IPS-18c (cell line): ENCODE measurements around the gene PTPRH.
A peak's percentile ranks its signal among the peaks of the same experiment; 100 is the strongest.
"Not testable (repeated sequence)": the region's sequence is repeated elsewhere in the genome, so short reads cannot be mapped to it uniquely, and the experiment has no call there.

Experiments
- H3K4me3 ChIP-seq: 2 replicates; pipeline ENCODE4 v1.7.0; 2013; ENCODE audit warnings: low read depth, mild to moderate bottlenecking, low read length, moderate library complexity; ENCODE audit not compliant: insufficient read depth
- H3K9me3 ChIP-seq: one replicate; pipeline ENCODE4 v1.6.1; 2013; ENCODE audit warnings: mild to moderate bottlenecking, low read length, moderate library complexity; ENCODE audit not compliant: control insufficient read depth, insufficient read depth

The PTPRH gene

GRCh38 chr19:55158423-55158822 is 50.9 kb downstream of the PTPRH start:
- Histone ChIP-seq H3K4me3 (no peak overlapping the region), H3K9me3 (no peaks in the 10 kb centered on the region)

- peak within 1 kb of the TSS; percentile 72 for H3K4me3 ChIP-seq
Measured at GRCh38 chr19:55157064-55157908, 52.0 kb downstream of the PTPRH start, which contains the start of gene TNNI3. TSS of gene TNNI3 (minus strand) at chr19:55157732. CDS start at chr19:55157589, 143 bp downstream.

GRCh38 chr19:55156202-55157063 is 52.9 kb downstream of the PTPRH start:
- Histone ChIP-seq H3K9me3 (no peaks in the 10 kb centered on the region), H3K4me3 (peak overlapping the region; percentile 72)

More at GRCh38 chr19:55157064-55157908, 52.0 kb downstream of the PTPRH start, which contains the start of gene TNNI3:
- no peaks in the 10 kb centered on the region for H3K9me3 ChIP-seq

- peak overlapping the region; percentile 72 for H3K4me3 ChIP-seq
- not testable (repeated sequence) for H3K9me3 ChIP-seq
Measured at GRCh38 chr19:55155784-55156183, 53.5 kb downstream of the PTPRH start.

GRCh38 chr19:55153652-55154264 is 55.5 kb downstream of the PTPRH start:
- Histone ChIP-seq H3K4me3 (no peak overlapping the region), H3K9me3 (no peaks in the 10 kb centered on the region)

GRCh38 chr19:55152017-55152416 is 57.3 kb downstream of the PTPRH start:
- H3K9me3 ChIP-seq = no peaks in the 10 kb centered on the region
- no peak overlapping the region for H3K4me3 ChIP-seq

GRCh38 chr19:55149078-55150003 is 60.0 kb downstream of the PTPRH start, which contains the start of gene TNNT1:
TSS of gene TNNT1 (minus strand) at chr19:55149206. CDS start at chr19:55147157, 2,049 bp downstream.
- H3K4me3 ChIP-seq = peak within 1 kb of the TSS; percentile 32; the same call in 1 of the 2 replicates

GRCh38 chr19:55147545-55148251 is 61.6 kb downstream of the PTPRH start:
- H3K9me3 ChIP-seq = no peaks in the 10 kb centered on the region
- no peak overlapping the region; the same call in 1 of the 2 replicates for H3K4me3 ChIP-seq

More at GRCh38 chr19:55149078-55150003, 60.0 kb downstream of the PTPRH start, which contains the start of gene TNNT1:
- no peaks in the 10 kb centered on the region for H3K9me3 ChIP-seq

GRCh38 chr19:55146705-55147273 is 62.5 kb downstream of the PTPRH start:
- H3K9me3 ChIP-seq = no peaks in the 10 kb centered on the region
- peak overlapping the region; percentile 65 for H3K4me3 ChIP-seq

GRCh38 chr19:55146078-55146704 is 63.1 kb downstream of the PTPRH start:
- peak overlapping the region; percentile 65 for H3K4me3 ChIP-seq

GRCh38 chr19:55145232-55145631 is 64.1 kb downstream of the PTPRH start:
- H3K4me3 ChIP-seq = no peak overlapping the region
- no peaks in the 10 kb centered on the region for H3K9me3 ChIP-seq

More at GRCh38 chr19:55146078-55146704, 63.1 kb downstream of the PTPRH start:
- no peaks in the 10 kb centered on the region for H3K9me3 ChIP-seq

GRCh38 chr19:55141696-55142095 is 67.6 kb downstream of the PTPRH start:
- H3K4me3 ChIP-seq = no peak overlapping the region; the same call in 1 of the 2 replicates
- H3K9me3 ChIP-seq = no peaks in the 10 kb centered on the region

GRCh38 chr19:55137915-55138314 is 71.4 kb downstream of the PTPRH start:
- H3K9me3 ChIP-seq = no peaks in the 10 kb centered on the region
- H3K4me3 ChIP-seq = no peak overlapping the region

- H3K9me3 ChIP-seq = no peaks in the 10 kb centered on the region
- H3K4me3 ChIP-seq = no peak overlapping the region
Measured at GRCh38 chr19:55136399-55137102, 72.8 kb downstream of the PTPRH start.
